Astrocyte (in vitro differentiated cells and primary cell): ENCODE data around the gene FAM168A. TPM values are rescaled to one million over a fixed set of nuclear protein-coding genes. Genes with fewer than 3 reads are reported as not detected.

ENCODE experiments used
- DNase-seq: peaks from one replicate; pipeline ENCODE4 v3.0.0-alpha.2; 2010; ENCODE audit warnings: low read depth
- FAIRE-seq: peaks from 2 replicates; lab custom pipeline; 2011; peaks lifted over from hg19 to GRCh38; lab: Jason Lieb, UNC
- H2AFZ ChIP-seq: 2 replicates; pipeline ENCODE4 v1.6.0; 2012; ENCODE audit warnings: low read depth, low read length, inconsistent platforms
- H3K27ac ChIP-seq: 2 replicates; pipeline ENCODE4 v1.5.1; 2011; ENCODE audit warnings: low read depth, low read length, inconsistent platforms
- H3K27me3 ChIP-seq: 2 replicates; pipeline ENCODE4 v1.6.0; 2011; ENCODE audit warnings: low read length, inconsistent platforms; ENCODE audit not compliant: insufficient read depth
- H3K36me3 ChIP-seq: 2 replicates; pipeline ENCODE4 v1.5.1; 2011; ENCODE audit warnings: low read length, inconsistent platforms; ENCODE audit not compliant: insufficient read depth
- H3K4me1 ChIP-seq: 2 replicates; pipeline ENCODE4 v1.5.1; 2011; ENCODE audit warnings: low read length, inconsistent platforms; ENCODE audit not compliant: insufficient read depth
- H3K4me2 ChIP-seq: 2 replicates; pipeline ENCODE4 v1.6.0; 2012; ENCODE audit warnings: low read length, inconsistent platforms
- H3K4me3 ChIP-seq: 2 replicates; pipeline ENCODE4 v1.5.1; 2011; ENCODE audit warnings: low read depth, mild to moderate bottlenecking, low read length, inconsistent platforms; ENCODE audit not compliant: insufficient read depth
- H3K79me2 ChIP-seq: 2 replicates; pipeline ENCODE4 v1.6.0; 2012; ENCODE audit warnings: mild to moderate bottlenecking, low read length, inconsistent platforms; ENCODE audit not compliant: insufficient read depth
- H3K9ac ChIP-seq: 2 replicates; pipeline ENCODE4 v1.6.0; 2012; ENCODE audit warnings: mild to moderate bottlenecking, low read length, inconsistent platforms
- H3K9me3 ChIP-seq: 2 replicates; pipeline ENCODE4 v1.5.1; 2012; ENCODE audit warnings: low read depth, mild to moderate bottlenecking, low read length, inconsistent platforms; ENCODE audit not compliant: insufficient read depth
- H4K20me1 ChIP-seq: 2 replicates; pipeline ENCODE4 v1.6.0; 2012; ENCODE audit warnings: low read length, inconsistent platforms; ENCODE audit not compliant: insufficient read depth
- H3K27ac Mint-ChIP-seq: one replicate; pipeline ENCODE4 v1.8.0; 2021; ENCODE audit warnings: mild to moderate bottlenecking, mixed read lengths; ENCODE audit not compliant: unreplicated experiment
- H3K27me3 Mint-ChIP-seq: one replicate; pipeline ENCODE4 v1.8.0; 2021; ENCODE audit warnings: low read depth, mixed read lengths; ENCODE audit not compliant: unreplicated experiment
- H3K36me3 Mint-ChIP-seq: one replicate; pipeline ENCODE4 v1.8.0; 2021; ENCODE audit warnings: low read depth, mixed read lengths; ENCODE audit not compliant: unreplicated experiment
- H3K4me1 Mint-ChIP-seq: one replicate; pipeline ENCODE4 v1.8.0; 2021; ENCODE audit warnings: low read depth, mixed read lengths; ENCODE audit not compliant: unreplicated experiment
- H3K4me3 Mint-ChIP-seq: one replicate; pipeline ENCODE4 v1.8.0; 2021; ENCODE audit warnings: mild to moderate bottlenecking, moderate library complexity, mixed read lengths; ENCODE audit not compliant: unreplicated experiment
- H3K9me3 Mint-ChIP-seq: one replicate; pipeline ENCODE4 v1.8.0; 2021; ENCODE audit warnings: mild to moderate bottlenecking, mixed read lengths; ENCODE audit not compliant: unreplicated experiment
- EZH2 ChIP-seq: IDR thresholded peaks from 2 replicates; pipeline ENCODE4 v1.6.1; 2012; ENCODE audit warnings: mild to moderate bottlenecking, low read length, inconsistent platforms; ENCODE audit not compliant: insufficient read depth
- total RNA-seq: library from RNA; stranded (reverse); gene quantifications from 2 replicates; pipeline ENCODE4 v1.2.1, GENCODE V29; 2021
- TF ChIP-seq, protein P1 (sequence below): IDR thresholded peaks from 2 replicates; pipeline ENCODE4 v1.5.1; 2011; ENCODE audit warnings: low read depth, mild to moderate bottlenecking, inconsistent platforms, low read length, moderate library complexity; ENCODE audit not compliant: insufficient read depth

The FAM168A gene
- total RNA-seq, 1 donor from 2014 or later, result 44.8 TPM

DNA sequence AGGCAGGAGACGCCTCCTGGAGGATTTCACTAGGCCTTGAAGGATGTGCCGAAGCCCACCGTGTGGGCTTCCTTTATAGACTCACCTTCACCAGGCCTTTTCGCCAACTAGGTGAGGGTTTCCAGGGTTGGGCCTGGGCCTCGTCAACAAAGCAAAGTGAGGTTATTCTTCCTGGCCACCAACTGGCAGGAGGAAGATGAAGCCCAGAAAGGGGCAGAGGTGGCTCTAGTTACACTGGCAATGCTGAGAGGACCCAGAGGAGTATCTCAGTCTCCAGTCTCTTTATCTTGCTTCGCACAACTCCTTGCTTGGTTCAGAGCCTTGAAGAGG, 222.1 kb downstream of the FAM168A start:
- no peaks in the 10 kb centered on the region for H3K9me3 ChIP-seq
- peak overlapping the region; percentile 3 for H3K27ac ChIP-seq
- no peak overlapping the region for H3K4me3 ChIP-seq
- peak overlapping the region; percentile 74 for H3K4me3 Mint-ChIP-seq
- no peaks in the 10 kb centered on the region for H3K36me3 ChIP-seq
- no peaks in the 10 kb centered on the region for H3K27me3 ChIP-seq
- no peaks in the 10 kb centered on the region for H3K36me3 Mint-ChIP-seq
- peaks cover 33% of the 10 kb centered on the region for H4K20me1 ChIP-seq
- peak overlapping the region; percentile 55 for H2AFZ ChIP-seq
- TF ChIP-seq, protein P1, sequence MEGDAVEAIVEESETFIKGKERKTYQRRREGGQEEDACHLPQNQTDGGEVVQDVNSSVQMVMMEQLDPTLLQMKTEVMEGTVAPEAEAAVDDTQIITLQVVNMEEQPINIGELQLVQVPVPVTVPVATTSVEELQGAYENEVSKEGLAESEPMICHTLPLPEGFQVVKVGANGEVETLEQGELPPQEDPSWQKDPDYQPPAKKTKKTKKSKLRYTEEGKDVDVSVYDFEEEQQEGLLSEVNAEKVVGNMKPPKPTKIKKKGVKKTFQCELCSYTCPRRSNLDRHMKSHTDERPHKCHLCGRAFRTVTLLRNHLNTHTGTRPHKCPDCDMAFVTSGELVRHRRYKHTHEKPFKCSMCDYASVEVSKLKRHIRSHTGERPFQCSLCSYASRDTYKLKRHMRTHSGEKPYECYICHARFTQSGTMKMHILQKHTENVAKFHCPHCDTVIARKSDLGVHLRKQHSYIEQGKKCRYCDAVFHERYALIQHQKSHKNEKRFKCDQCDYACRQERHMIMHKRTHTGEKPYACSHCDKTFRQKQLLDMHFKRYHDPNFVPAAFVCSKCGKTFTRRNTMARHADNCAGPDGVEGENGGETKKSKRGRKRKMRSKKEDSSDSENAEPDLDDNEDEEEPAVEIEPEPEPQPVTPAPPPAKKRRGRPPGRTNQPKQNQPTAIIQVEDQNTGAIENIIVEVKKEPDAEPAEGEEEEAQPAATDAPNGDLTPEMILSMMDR, result no peak
- TF ChIP-seq EZH2, result no peak
- no peak overlapping the region for H3K27ac Mint-ChIP-seq
- no peak overlapping the region for H3K9ac ChIP-seq
- peaks cover 8% of the 10 kb centered on the region for H3K4me1 ChIP-seq
- peaks cover 43% of the 10 kb centered on the region for H3K79me2 ChIP-seq
- no peaks in the 10 kb centered on the region for H3K27me3 Mint-ChIP-seq
- FAIRE-seq (no peak), DNase-seq (no peak)
- H3K4me1 Mint-ChIP-seq, result peaks cover 3% of the 10 kb centered on the region
- H3K9me3 Mint-ChIP-seq, result no peaks in the 10 kb centered on the region
- H3K4me2 ChIP-seq, result peak overlapping the region; percentile 26

DNA sequence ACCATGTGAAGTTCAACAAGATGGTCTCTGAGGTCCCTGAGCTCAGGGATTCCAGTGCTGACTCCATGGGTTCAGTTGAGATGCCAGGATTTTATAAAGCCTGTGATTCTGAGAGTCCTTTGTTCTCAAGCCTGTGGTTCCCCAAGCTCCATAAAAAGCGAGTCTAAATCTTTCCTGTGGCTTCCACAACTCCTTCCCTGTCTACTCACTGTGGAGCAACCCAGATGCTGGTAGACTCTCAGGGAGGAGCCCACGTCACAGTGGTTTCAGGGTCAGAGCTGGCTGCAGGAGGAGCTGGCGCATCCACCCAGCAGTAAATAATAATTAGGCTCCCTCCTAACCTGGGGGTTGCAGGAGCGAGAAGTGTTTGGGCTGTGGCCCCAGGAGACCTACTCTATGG, 223.8 kb downstream of the FAM168A start:
- H3K4me1 ChIP-seq, result peaks cover 8% of the 10 kb centered on the region
- H3K27me3 ChIP-seq, result no peaks in the 10 kb centered on the region
- FAIRE-seq (no peak), DNase-seq (no peak)
- H3K4me3 ChIP-seq, result no peak overlapping the region
- no peaks in the 10 kb centered on the region for H3K9me3 Mint-ChIP-seq
- H3K79me2 ChIP-seq, result peaks cover 26% of the 10 kb centered on the region
- TF ChIP-seq, protein P1, result no peak
- no peak for TF ChIP-seq EZH2
- peaks cover 6% of the 10 kb centered on the region for H3K36me3 Mint-ChIP-seq
- no peak overlapping the region for H3K27ac Mint-ChIP-seq
- no peak overlapping the region for H2AFZ ChIP-seq
- H3K36me3 ChIP-seq, result no peaks in the 10 kb centered on the region
- H3K9me3 ChIP-seq, result no peaks in the 10 kb centered on the region
- no peak overlapping the region for H3K27ac ChIP-seq
- no peak overlapping the region for H3K4me3 Mint-ChIP-seq
- H3K27me3 Mint-ChIP-seq, result no peaks in the 10 kb centered on the region
- H4K20me1 ChIP-seq, result peaks cover 16% of the 10 kb centered on the region
- H3K4me1 Mint-ChIP-seq, result peaks cover 3% of the 10 kb centered on the region
- no peak overlapping the region for H3K4me2 ChIP-seq
- H3K9ac ChIP-seq, result no peak overlapping the region

DNA sequence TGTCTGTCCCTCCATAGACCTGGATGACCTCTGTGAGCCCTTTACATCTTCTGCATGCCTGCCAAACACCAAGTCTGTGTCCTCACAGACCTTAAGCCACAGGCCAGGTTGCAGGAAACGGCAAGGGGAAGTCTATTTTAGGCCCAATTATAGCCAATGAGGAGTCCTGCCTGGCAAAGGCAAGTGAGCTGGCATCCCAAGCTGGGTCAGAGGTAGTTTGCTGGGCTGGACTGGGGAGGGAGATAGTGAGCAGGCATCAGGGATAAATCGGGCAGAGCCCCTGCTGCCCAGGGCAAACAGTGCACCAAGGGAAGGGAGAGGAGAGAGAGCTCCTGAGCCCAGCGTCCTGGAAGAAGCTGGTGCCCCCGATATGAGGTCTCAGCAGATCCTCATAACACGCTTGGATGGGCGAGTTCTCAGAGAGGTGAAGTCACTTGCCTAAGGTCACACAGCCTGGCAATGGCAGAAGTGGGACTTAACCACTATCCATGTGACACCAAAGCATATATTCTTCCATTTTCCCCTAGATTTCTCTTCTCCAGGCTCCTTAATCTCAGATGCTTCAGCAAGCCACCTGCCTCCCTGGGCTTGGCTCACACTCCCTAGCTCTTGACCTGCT, 225.4 kb downstream of the FAM168A start:
- no peak overlapping the region for H3K4me2 ChIP-seq
- H2AFZ ChIP-seq, result no peak overlapping the region
- DNase-seq, result no peak
- H3K27me3 ChIP-seq, result no peaks in the 10 kb centered on the region
- no peaks in the 10 kb centered on the region for H3K27me3 Mint-ChIP-seq
- H3K79me2 ChIP-seq, result peaks cover 10% of the 10 kb centered on the region
- no peak overlapping the region for H3K4me3 ChIP-seq
- peaks cover 5% of the 10 kb centered on the region for H3K4me1 Mint-ChIP-seq
- H3K9me3 Mint-ChIP-seq, result no peaks in the 10 kb centered on the region
- peaks cover 15% of the 10 kb centered on the region for H3K36me3 Mint-ChIP-seq
- TF ChIP-seq, protein P1, result no peak
- TF ChIP-seq EZH2, result no peak
- H3K27ac ChIP-seq, result no peak overlapping the region
- H3K36me3 ChIP-seq, result peaks cover 5% of the 10 kb centered on the region
- H3K4me3 Mint-ChIP-seq, result no peak overlapping the region
- no peak overlapping the region for H3K27ac Mint-ChIP-seq
- H3K4me1 ChIP-seq, result peaks cover 8% of the 10 kb centered on the region
- no peaks in the 10 kb centered on the region for H4K20me1 ChIP-seq
- no peak overlapping the region for H3K9ac ChIP-seq
- FAIRE-seq, result no peak
- H3K9me3 ChIP-seq, result no peaks in the 10 kb centered on the region
